Stimulated activated effector memory CD8-positive, alpha-beta T cell treated with anti-CD3 and anti-CD28 coated beads, Interleukin-12 subunit alpha, Interleukin-12 subunit beta, amount 100 ng/mL, for 72 hours (primary cell): Measurements from ENCODE around the gene CCDC15.
"Not testable (repeated sequence)": the region's sequence is repeated elsewhere in the genome, so short reads cannot be mapped to it uniquely, and the experiment has no call there.

Experiments
- ATAC-seq: fragments of 150-1000 bp; cut with Tn5 transposase; 2 replicates; pipeline ENCODE4 v1.10.0; 2021
- DNase-seq, 2 donors: peaks; one replicate each; pipeline ENCODE4 v3.0.0; 2021 to 2022; ENCODE audit warnings: low spot score in 2 of 2
- H3K27ac Mint-ChIP-seq: one replicate; pipeline ENCODE4 v1.8.0; 2022; ENCODE audit warnings: mild to moderate bottlenecking, mixed read lengths
- H3K36me3 Mint-ChIP-seq: one replicate; pipeline ENCODE4 v1.8.0; 2022; ENCODE audit warnings: mild to moderate bottlenecking, mixed read lengths
- H3K4me1 Mint-ChIP-seq: one replicate; pipeline ENCODE4 v1.8.0; 2022; ENCODE audit warnings: mixed read lengths
- H3K4me3 Mint-ChIP-seq: one replicate; pipeline ENCODE4 v1.8.0; 2022; ENCODE audit warnings: mild to moderate bottlenecking, mixed read lengths
- H3K9me3 Mint-ChIP-seq: one replicate; pipeline ENCODE4 v1.8.0; 2022; ENCODE audit warnings: mixed read lengths

CCDC15 gene

DNA sequence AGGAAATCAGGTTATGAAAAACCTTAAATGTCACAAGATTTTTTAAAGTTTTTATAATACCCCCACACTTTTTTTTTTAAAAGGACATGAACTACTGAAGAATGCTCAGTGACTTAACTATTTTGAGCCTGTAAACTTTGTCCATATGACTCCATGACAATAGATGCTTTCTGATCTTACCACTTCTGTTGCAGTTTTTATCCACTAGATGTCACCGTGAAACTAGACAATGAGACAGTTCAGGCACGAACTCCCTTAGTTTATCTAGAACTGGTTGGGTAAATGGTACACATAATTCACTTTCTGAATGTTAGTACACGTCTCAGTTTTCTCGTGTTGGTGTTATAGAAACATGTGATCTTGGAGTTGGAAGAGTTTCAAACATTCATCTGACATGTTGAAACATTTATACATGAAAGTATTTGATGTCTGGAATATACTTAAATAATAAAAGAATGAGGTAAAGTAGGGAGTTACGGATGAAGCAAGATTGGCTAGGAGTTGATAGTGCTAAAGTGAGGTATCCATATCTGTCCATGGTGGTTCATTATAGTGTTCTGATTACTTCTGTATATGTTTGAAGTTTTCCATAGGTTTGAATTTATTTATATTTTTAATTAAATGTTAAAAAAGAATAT, 8.1 kb downstream of the CCDC15 start:
- Mint-ChIP-seq H3K4me1 (no peaks in the 10 kb centered on the region), H3K9me3 (no peaks in the 10 kb centered on the region), H3K27ac (no peak overlapping the region), H3K36me3 (no peaks in the 10 kb centered on the region), H3K4me3 (no peak overlapping the region)
- ATAC-seq = peak; percentile 91
- DNase-seq = no peak

DNA sequence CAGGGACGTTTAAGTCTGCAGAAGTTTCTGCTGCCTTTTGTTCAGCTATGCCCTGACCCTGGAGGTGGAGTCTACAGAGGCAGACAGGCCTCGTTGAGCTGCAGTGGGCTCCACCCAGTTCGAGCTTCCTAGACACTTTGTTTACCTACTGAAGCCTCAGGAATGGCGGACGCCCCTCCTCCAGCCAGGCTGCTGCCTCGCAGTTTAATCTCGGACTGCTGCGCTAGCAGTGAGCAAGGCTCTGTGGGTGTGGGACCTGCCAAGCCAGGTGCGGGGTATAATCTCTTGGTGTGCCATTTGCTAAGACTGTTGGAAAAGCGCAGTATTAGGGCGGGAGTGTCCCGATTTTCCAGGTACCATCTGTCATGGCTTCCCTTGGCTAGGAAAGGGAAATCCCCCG, 14.2 kb downstream of the CCDC15 start:
- not testable (repeated sequence) for H3K4me3 Mint-ChIP-seq, H3K9me3 Mint-ChIP-seq, H3K4me1 Mint-ChIP-seq, DNase-seq, H3K27ac Mint-ChIP-seq, H3K36me3 Mint-ChIP-seq, ATAC-seq

DNA sequence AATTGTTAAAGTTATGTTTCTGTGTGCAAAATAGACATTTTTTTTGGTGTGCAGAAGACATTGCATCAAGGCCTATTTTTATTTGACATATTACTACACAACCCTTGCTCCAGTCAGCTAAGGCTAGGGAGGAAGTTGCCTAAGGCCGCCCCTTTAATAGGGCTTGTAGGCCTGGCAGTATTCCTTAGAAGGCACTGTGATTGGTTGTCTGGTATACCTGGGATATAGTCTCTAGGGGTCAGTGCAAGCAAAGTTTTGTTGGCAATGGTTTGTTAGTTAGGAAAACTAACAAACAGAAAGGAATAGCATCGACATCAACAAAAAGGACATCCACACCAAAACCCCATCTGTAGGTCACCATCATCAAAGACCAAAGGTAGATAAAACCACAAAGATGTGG, 16.9 kb downstream of the CCDC15 start:
- ATAC-seq (no peak), DNase-seq (no peak)
- H3K36me3 Mint-ChIP-seq = no peaks in the 10 kb centered on the region

DNA sequence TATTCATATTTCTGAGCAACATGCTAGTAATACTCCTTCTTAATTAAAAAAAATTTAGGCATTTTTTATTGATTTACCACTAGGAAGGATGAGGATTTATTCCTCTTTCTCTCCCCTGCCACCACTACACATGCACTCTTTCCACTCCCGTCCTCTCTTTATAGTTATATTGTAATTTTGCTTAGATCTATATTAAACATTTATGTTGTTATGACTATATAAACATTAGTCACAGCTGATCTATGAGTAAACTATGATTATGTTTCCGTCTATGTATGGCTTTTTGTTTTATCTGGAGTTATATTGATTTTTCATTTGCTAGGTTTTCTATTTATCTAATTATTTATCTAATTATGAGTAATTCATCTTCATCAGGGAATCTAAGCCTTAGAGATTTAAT, 17.8 kb downstream of the CCDC15 start:
- no peaks in the 10 kb centered on the region for H3K9me3 Mint-ChIP-seq
- ATAC-seq = no peak

More for the DNA sequence above, 16.9 kb downstream of the CCDC15 start:
- Mint-ChIP-seq H3K27ac (no peak overlapping the region), H3K4me1 (no peaks in the 10 kb centered on the region), H3K4me3 (no peak overlapping the region), H3K9me3 (no peaks in the 10 kb centered on the region)

DNA sequence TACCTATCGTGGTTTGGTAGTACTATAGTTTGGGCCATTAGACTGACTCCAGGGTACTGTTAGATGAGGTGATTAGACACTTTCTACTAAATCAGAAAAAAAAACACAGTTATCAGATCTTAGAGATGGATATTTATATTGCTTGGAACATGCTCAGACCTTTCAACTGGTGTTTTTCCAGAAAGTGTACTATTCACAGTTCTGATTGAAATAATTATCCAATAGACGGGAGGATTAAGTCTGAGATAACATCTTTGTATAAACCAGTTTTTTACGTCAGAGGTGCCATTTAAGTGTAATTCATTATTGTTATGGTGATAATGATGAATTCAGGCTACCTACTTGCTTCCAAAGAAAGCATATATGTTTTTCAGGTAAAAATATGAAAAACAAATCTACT, 22.5 kb downstream of the CCDC15 start:
- no peak overlapping the region for H3K4me3 Mint-ChIP-seq
- H3K9me3 Mint-ChIP-seq = peaks cover 6% of the 10 kb centered on the region
- H3K36me3 Mint-ChIP-seq = no peaks in the 10 kb centered on the region
- DNase-seq = no peak
- ATAC-seq = no peak
- H3K27ac Mint-ChIP-seq = no peak overlapping the region
- no peaks in the 10 kb centered on the region for H3K4me1 Mint-ChIP-seq

More for the DNA sequence above, 17.8 kb downstream of the CCDC15 start:
- Mint-ChIP-seq H3K4me1 (no peaks in the 10 kb centered on the region), H3K36me3 (no peaks in the 10 kb centered on the region), H3K4me3 (no peak overlapping the region), H3K27ac (no peak overlapping the region)
- no peak for DNase-seq

DNA sequence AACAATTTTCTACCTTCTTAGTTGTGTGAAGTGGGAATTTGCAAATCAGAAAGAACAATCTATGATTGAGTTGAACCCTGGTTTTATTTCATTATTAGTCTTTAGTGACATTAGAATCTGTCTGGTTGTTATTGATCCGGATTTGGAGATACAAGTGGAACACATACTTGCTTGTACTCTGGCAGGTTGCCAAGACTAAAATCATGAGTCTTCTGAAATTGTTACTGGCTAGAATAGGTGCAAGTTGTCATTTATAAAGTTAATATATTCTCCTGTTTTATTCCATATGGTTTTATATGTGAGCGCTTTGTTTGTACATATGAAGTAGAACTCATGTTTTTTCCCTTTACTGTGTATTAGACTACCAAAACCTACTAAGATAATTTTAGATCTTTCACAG, 23.0 kb downstream of the CCDC15 start:
- Mint-ChIP-seq H3K36me3 (no peaks in the 10 kb centered on the region), H3K9me3 (peaks cover 6% of the 10 kb centered on the region), H3K27ac (no peak overlapping the region), H3K4me1 (no peaks in the 10 kb centered on the region), H3K4me3 (no peak overlapping the region)
- ATAC-seq (no peak), DNase-seq (no peak)

DNA sequence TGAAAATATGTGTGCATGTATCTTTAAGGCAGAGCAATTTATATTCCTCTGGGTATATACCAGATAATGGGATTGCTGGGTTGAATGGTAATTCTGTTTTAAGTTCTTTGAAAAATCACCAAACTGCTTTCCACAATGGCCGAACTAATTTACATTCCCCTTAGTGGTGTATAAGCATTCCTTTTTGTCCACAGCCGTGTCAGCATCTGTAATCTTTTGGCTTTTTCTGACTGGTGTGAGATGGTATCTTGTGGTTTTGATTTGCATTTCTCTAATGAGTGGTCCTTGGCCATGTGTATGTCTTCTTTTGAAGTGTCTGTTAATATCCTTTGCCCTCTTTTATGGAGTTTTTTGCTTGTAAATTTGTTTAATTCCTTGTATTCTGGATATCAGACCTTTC, 24.3 kb downstream of the CCDC15 start:
- DNase-seq = no peak
- H3K27ac Mint-ChIP-seq = no peak overlapping the region
- no peaks in the 10 kb centered on the region for H3K36me3 Mint-ChIP-seq
- H3K4me1 Mint-ChIP-seq = no peaks in the 10 kb centered on the region
- peaks cover 9% of the 10 kb centered on the region for H3K9me3 Mint-ChIP-seq
- no peak overlapping the region for H3K4me3 Mint-ChIP-seq
- ATAC-seq = no peak

DNA sequence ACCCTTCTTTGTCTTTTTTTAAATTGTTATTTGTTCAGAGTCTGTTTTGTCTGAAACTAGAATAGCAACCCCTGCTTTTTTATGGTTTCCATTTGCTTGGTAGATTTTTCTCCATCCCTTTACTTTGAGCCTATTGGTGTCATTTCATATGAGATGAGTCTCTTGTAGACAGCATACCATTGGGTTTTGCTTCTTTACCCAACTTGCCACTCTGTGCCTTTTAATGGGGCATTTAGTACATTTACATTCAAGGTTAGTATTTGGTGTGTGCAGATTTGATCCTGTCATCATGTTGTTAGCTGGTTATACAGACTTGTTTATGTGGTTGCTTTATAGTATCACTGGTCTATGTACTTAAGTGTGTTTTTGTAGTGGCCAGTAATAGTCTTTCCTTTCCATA, 28.0 kb downstream of the CCDC15 start:
- Mint-ChIP-seq H3K27ac (no peak overlapping the region), H3K4me3 (no peak overlapping the region), H3K9me3 (peaks cover 9% of the 10 kb centered on the region), H3K4me1 (no peaks in the 10 kb centered on the region), H3K36me3 (no peaks in the 10 kb centered on the region)
- DNase-seq (no peak), ATAC-seq (no peak)

DNA sequence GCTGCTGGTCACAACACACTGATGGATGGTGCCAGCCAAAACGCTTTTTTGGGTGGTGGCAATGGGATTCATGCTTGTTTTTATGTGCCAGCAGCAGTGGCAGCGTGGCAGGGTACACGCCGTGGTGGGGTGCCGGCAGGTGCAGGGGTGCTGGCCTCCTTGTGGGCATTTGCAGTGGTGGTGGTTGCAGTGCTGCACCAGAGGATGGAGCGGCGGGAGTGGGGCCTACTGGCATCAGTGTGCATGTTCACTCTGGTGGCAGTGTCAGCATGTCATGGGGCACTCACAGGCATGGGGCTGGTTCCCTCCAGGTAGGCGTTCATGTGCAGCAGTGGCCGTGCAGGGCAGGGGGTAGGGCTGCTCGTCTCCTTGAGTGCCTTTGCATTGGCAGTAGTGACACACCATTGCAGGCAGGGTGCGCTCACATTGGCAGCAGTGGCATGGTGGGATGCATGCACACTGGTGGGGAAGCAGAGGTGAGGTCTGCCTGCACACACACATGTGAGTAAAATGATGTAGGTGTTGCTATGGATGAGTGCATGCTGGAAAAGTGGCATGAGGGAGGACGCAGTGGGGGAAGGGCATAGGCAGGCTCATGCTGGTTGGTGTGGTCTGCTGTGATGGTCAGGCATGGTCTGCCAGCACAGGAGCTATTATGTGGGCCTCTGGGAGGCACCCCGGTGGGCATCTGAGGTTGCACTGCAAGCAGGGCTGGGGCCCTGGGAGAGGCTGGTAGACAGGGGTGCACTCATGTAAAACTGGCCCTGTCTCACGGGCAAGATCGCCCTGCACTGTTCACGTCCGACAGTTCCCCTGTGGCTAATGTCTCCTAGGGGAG, 29.9 kb downstream of the CCDC15 start:
- DNase-seq = no peak
- Mint-ChIP-seq H3K9me3 (peaks cover 9% of the 10 kb centered on the region), H3K36me3 (no peaks in the 10 kb centered on the region), H3K4me1 (no peaks in the 10 kb centered on the region), H3K4me3 (no peak overlapping the region), H3K27ac (no peak overlapping the region)
- no peak for ATAC-seq

DNA sequence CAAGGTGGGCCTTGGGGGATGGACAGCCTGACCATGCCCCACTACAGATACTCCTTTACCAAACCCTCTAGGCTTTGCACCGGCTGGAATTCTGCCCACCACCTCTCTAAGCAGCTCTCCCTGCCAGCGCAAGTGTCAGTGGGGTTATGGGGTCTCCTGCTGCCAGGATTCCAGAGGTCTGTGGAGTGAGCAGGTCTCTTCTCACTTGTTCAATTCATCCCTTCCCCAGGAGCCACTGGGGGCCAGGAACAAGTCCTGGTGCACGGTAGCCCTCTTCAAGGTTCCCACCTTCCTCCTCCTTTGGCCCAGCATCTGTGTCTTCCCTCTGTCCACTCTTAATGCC, 30.5 kb downstream of the CCDC15 start:
- Mint-ChIP-seq H3K4me3 (no peak overlapping the region), H3K9me3 (peaks cover 7% of the 10 kb centered on the region), H3K4me1 (no peaks in the 10 kb centered on the region), H3K27ac (no peak overlapping the region), H3K36me3 (no peaks in the 10 kb centered on the region)
- DNase-seq = no peak
- no peak for ATAC-seq

DNA sequence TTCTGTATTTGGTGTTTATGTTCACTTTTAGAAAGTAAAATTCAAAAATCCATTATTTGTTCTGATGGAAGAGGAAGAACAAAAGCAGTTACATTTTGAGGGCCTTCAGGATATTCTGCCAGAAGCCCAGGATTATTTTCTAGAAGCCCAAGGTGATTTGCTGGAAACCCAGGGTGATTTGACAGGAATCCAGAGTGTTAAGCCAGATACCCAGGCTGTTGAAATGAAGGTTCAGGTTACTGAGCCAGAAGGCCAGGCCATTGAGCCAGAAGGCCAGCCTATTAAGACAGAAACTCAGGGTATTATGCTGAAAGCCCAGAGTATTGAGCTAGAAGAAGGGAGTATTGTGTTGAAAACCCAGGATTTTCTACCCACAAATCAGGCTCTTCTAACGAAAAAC, 33.1 kb downstream of the CCDC15 start:
- ATAC-seq (no peak), DNase-seq (no peak)
- H3K4me1 Mint-ChIP-seq = no peaks in the 10 kb centered on the region
- H3K36me3 Mint-ChIP-seq = no peaks in the 10 kb centered on the region
- peaks cover 3% of the 10 kb centered on the region for H3K9me3 Mint-ChIP-seq
- H3K4me3 Mint-ChIP-seq = no peak overlapping the region
- no peak overlapping the region for H3K27ac Mint-ChIP-seq

DNA sequence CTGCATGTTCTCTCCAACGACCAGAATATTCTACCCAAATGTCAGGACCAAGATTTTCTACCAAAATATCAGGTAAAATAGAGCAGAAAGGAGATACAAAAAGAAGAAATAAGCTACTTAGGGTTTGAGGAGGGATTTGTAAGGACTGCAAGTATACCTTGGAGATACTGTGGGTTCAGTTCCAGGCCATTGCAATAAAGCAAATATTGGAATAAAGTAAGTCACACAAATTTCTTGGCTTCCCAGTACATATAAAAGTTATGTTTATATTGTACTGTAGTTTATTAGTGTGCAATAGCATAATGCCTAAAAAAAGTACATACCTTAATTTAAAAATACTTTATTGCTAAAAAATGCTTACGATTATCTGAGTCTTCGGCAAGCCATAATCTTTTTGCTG, 34.1 kb downstream of the CCDC15 start:
- H3K9me3 Mint-ChIP-seq = peaks cover under 1% of the 10 kb centered on the region
- H3K4me1 Mint-ChIP-seq = no peaks in the 10 kb centered on the region
- no peaks in the 10 kb centered on the region for H3K36me3 Mint-ChIP-seq
- ATAC-seq (no peak), DNase-seq (no peak)
- no peak overlapping the region for H3K4me3 Mint-ChIP-seq
- no peak overlapping the region for H3K27ac Mint-ChIP-seq

DNA sequence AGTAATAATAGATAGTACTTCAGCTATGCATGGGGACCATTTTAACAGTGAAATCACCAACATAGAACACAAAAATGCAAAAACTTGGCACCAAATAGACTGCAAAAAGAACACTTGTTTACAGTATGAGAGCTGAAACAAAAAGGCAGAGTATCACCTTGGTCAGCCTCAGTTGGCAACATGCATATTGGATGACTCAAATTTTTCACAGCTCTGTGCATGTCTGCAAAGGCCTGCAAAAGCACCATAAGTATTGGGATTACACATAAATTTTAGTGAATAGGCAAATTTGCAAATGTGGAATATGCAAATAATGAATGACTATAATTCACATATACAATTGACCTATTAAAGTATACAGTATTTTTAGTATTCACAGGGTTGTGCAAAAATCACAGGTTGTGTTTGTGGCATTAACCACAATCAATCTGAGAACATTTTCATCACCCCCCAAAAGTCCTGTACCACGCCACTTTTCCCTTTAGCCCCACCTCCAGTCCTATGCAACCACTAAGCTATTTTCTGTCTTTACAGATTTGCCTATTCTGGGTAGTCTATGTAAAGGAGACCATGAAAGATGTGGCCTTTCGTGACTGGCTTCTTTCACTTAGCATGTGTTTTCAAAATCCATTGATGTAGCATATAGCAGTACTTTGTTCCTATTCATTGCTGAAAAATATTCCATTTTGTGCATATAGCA, 47.2 kb downstream of the CCDC15 start:
- H3K4me1 Mint-ChIP-seq = no peaks in the 10 kb centered on the region

DNA sequence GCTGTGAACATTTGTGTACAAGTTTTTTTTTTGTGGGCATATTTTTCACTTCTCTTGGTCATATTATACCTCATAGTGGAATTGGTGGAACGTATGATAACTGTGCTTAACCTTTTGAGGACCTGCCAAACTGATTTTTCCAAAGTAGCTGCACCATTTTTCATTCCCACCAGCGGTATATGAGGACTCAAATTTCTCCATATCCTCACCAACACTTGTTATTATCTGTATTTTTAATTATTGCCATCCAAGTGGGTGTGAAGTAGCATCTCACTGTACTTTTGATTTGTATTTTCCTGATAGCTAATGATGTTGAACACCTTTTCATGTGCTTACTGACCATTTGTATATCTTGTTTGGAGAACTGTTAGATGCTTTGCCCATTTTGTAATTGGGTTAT, 47.8 kb downstream of the CCDC15 start:
- no peaks in the 10 kb centered on the region for H3K9me3 Mint-ChIP-seq

More for the DNA sequence above, 47.2 kb downstream of the CCDC15 start:
- ATAC-seq (peak; percentile 49), DNase-seq (no peak)
- no peaks in the 10 kb centered on the region for H3K9me3 Mint-ChIP-seq
- H3K27ac Mint-ChIP-seq = no peak overlapping the region
- no peaks in the 10 kb centered on the region for H3K36me3 Mint-ChIP-seq
- H3K4me3 Mint-ChIP-seq = no peak overlapping the region

DNA sequence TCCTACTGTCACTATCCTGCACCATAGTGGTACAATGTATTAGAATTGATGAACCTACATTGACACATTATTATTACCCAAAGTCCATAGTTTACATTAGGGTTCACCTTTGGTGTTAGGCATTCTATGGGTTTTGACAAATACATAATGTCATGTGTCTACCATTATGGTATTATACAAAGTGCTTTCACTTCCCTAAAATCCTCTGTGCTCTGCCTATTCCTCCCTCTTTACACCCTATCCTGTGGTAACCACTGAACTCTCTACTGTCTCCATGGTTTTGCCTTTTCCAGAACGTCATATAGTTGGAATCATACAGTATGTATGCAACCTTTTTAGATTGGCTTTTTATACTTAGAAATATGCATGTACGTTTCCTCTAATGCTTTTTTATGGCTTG, 51.5 kb downstream of the CCDC15 start:
- H3K4me3 Mint-ChIP-seq = no peak overlapping the region
- no peak overlapping the region for H3K27ac Mint-ChIP-seq
- no peaks in the 10 kb centered on the region for H3K36me3 Mint-ChIP-seq
- DNase-seq = no peak
- no peaks in the 10 kb centered on the region for H3K4me1 Mint-ChIP-seq
- no peaks in the 10 kb centered on the region for H3K9me3 Mint-ChIP-seq
- no peak for ATAC-seq

More for the DNA sequence above, 47.8 kb downstream of the CCDC15 start:
- no peak overlapping the region for H3K4me3 Mint-ChIP-seq
- no peaks in the 10 kb centered on the region for H3K36me3 Mint-ChIP-seq
- DNase-seq (no peak), ATAC-seq (no peak)
- no peak overlapping the region for H3K27ac Mint-ChIP-seq
- no peaks in the 10 kb centered on the region for H3K4me1 Mint-ChIP-seq

DNA sequence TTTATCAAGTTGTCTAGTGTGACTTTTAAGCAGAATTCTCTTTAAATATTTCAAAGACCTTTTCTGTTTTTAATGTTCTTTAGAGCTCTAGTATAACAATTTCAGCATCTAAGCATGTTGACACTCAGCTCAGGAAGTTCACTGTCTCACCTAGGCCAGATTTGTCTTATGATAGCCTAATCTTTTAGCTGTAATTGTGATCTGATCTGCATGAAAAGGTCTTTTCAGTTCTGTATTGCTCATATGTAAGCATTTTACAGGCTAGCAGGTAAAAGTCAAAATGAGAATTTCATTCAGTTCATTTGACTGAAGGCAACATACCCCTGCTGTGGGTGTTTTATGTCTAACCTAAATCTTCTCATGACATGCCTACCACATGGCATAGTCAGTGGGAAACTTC, 62.4 kb downstream of the CCDC15 start:
- ATAC-seq (no peak), DNase-seq (no peak)
- Mint-ChIP-seq H3K27ac (no peak overlapping the region), H3K36me3 (no peaks in the 10 kb centered on the region), H3K4me1 (no peaks in the 10 kb centered on the region), H3K4me3 (no peak overlapping the region), H3K9me3 (peaks cover 2% of the 10 kb centered on the region)
